HG02763 (cell line): ENCODE measurements around the gene FBP2.
"Not testable (repeated sequence)": the region's sequence is repeated elsewhere in the genome, so short reads cannot be mapped to it uniquely, and the experiment has no call there.

ENCODE experiments used
- ATAC-seq: cut with Tn5 transposase; IDR thresholded peaks from one replicate; pipeline ENCODE4 v1.9.1; 2021; ENCODE audit warnings: mild to moderate bottlenecking, moderate library complexity; ENCODE audit not compliant: unreplicated experiment

FBP2 gene

DNA sequence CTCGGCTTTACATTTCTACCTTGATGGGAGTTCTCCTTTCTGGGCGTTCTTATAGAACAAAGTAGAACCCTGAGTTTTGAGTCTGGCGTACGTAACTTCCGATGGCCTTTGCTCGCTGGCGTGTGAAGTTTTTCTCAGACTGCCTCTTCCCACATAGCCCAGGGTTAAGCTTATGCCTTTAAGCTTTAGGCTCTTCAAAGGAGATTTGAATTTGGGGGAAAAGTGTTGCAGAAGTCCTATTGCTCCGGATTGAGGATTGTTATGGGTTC lies 13.7 kb upstream of the FBP2 start:
- ATAC-seq = no peak

- ATAC-seq = no peak
Observed at GRCh38 chr9:94606646-94607422, 13.2 kb upstream of the FBP2 start.

GRCh38 chr9:94603259-94604160 lies 9.9 kb upstream of the FBP2 start:
- ATAC-seq = no peak

- no peak for ATAC-seq
Observed at GRCh38 chr9:94602666-94603065, 9.0 kb upstream of the FBP2 start.

- no peak for ATAC-seq
Observed at GRCh38 chr9:94600715-94601114, 7.1 kb upstream of the FBP2 start.

GRCh38 chr9:94600258-94600657 lies 6.6 kb upstream of the FBP2 start:
- no peak for ATAC-seq

DNA sequence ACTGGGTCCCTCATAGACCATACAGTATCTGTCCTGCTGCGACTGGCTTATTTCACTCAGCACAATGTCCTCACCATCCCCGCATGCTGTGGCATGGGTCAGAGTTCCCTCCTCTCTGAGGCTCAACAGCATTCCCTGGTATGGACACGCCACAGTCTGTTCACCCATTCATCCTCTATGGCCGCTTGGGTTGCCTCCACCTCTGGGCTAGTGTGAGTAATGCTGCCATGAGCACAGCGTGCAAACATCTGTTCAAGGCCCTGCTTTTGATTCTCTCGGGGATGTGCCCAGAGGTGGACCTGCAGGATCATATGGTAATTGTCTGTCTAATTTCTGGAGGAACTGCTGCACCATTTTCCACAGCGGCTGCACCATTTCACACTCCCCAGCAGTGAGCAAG lies 5.5 kb upstream of the FBP2 start:
- ATAC-seq = no peak

GRCh38 chr9:94592683-94593082 lies 941 bp downstream of the FBP2 start:
- ATAC-seq = not testable (repeated sequence)

GRCh38 chr9:94591876-94592275 lies 1.7 kb downstream of the FBP2 start:
- no peak for ATAC-seq

DNA sequence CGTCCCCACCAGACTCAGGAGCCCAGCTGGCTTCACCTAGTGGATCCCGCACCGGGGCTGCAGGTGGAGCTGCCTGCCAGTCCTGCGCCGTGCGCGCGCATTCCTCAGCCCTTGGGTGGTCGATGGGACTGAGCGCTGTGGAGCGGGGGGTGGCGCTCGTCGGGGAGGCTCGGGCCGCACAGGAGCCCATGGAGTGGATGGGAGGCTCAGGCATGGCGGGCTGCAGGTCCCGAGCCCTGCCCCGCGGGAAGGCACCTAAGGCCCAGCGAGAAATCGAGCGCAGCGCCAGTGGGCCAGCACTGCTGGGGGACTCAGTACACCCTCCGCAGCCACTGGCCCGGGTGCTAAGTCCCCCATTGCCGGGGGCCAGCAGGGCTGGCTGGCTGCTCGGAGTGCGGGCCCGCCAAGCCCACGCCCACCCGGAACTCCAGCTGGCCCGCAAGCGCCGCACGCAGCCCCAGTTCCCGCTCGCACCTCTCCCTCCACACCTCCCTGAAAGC lies 2.5 kb downstream of the FBP2 start:
- ATAC-seq = not testable (repeated sequence)

DNA sequence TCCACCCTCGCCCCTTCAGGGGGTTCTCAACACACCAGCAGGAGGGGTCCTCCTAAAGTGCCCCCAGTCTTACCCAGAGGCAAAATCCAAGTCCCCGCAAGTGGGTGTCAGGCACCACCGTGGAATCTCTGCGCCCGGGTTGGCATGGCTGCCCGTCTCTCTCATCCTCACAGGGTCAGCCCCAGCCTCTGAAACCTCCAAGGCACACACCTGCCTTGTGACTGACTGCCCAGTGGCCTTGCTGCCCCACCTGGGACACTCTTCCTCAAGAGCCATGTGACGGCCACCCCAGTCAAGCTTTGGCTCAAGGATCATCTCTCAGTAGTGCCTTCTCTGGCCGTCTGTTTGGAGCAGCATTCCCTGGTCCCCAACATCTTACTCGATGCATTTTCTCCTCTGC lies 4.9 kb downstream of the FBP2 start:
- no peak for ATAC-seq

- ATAC-seq = no peak
Observed at GRCh38 chr9:94586814-94587213, 6.8 kb downstream of the FBP2 start.

- ATAC-seq = no peak
Observed at GRCh38 chr9:94586316-94586715, 7.3 kb downstream of the FBP2 start.

- no peak for ATAC-seq
Observed at GRCh38 chr9:94584555-94584954, 9.1 kb downstream of the FBP2 start.

GRCh38 chr9:94581728-94582127 lies 11.9 kb downstream of the FBP2 start:
- no peak for ATAC-seq

GRCh38 chr9:94577571-94577970 lies 16.1 kb downstream of the FBP2 start:
- ATAC-seq = no peak

DNA sequence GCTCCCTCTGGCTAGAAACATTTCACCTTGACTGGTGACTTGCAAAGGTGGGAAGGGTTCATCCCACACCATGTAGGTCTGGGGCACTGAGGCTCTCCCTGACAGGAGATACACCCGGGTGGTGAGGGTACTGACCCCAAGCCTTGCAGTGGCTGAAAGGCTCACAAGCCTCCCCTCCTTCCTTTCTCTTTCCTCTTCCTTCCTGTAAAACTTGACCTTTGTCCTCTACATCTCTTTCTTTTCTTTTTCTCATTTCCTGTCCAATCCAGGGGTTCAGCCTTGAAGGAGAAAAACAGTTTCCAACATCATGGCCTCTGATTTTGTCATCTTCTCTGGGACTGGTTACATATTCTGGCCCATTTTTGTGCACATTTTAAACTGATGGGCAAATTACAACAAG lies 16.6 kb downstream of the FBP2 start:
- no peak for ATAC-seq

- no peak for ATAC-seq
Observed at GRCh38 chr9:94576131-94576530, 17.5 kb downstream of the FBP2 start.

DNA sequence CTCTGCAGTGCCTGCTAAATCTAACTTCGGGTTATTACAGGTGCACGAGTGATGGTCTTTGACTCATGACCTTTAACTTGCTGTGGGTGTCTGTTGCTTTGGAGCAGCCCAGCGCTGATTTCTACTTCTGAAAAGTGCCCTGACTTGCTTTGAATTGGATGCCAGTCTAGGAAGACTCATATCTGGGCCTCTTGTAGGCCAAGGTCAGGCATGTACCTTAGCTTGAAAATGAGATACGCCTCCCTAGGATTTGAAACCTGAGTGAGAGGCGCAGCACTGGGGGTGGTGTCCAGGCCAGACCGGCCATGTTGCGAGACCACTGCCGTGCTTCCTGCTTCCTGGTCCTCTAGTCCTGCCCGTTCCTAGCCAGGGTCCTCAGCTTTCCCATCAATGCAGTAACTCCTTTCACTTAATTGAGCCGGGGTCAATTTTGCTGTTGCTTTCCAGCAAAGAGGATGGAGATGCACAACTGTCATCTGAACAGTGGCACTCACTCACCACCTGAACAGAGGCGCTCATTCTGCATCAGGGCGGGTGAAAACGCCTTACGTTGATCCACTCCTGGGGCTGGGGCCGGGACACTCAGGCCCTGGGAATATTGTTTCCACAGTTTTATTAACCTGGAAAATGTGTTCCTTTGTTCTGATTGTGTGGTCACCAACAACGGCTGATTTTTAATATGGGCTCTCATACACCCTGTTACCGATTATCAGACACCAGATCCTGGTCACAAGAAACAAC lies 24.5 kb downstream of the FBP2 start:
- ATAC-seq = no peak

DNA sequence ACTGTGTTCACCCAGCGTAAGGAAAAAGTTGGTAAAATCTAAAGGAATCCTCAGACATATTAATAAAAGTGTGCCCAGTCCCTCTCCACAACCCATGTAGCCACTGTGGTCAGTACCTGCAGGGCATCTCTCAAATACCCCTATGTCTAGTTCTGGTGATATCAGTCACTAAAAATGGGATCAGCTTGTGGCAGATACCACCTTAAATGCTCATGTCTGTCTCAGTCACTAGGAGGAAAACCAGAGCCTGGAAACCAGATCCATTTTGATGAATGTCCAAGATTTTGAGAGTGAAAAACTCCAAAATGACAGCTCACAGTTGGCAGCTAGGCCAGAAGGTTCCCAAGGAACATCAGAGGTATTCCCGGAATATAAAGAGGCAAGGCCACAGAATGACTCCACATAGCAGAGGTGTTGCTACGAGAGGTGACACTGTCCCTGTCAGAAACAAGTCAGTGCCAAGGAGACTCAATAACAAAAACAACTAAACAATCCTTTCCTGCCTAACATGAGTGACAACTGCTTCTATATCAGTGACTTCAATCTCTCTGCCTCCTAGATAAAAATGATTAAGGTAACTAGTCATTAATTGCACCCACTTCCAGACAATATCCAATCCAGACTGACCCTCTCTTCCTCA lies 25.3 kb downstream of the FBP2 start:
- no peak for ATAC-seq

GRCh38 chr9:94567271-94567670 lies 26.4 kb downstream of the FBP2 start:
- ATAC-seq = no peak
